GM12878 (cell line): ENCODE measurements around the gene KIFC3. TPM values are rescaled to one million over a fixed set of nuclear protein-coding genes. Genes with fewer than 3 reads are reported as not detected.

Experiments
- BHLHE40 ChIP-seq, 2 experiments: fragments of 450-650 bp in 1 of 2; IDR thresholded peaks; 2 replicates each; pipeline ENCODE4 v1.6.1; 2011 to 2017; ENCODE audit warnings: low read depth in 2 of 2, borderline replicate concordance in 1 of 2, improper control_type of control experiment in 1 of 2, low read length in 1 of 2, mild to moderate bottlenecking in 1 of 2
- CBFB ChIP-seq: IDR thresholded peaks from 2 replicates; pipeline ENCODE4 v1.6.1; 2016; ENCODE audit warnings: antibody characterized with exemption, low read depth
- CBX3 ChIP-seq: fragments of 200-600 bp; sonication (generic); IDR thresholded peaks from 2 replicates; pipeline ENCODE4 v1.6.1; 2016; ENCODE audit warnings: low read depth, borderline replicate concordance
- CHD4 ChIP-seq: fragments of 200-600 bp; sonication (generic); IDR thresholded peaks from 2 replicates; pipeline ENCODE4 v1.6.1; 2016; ENCODE audit warnings: mild to moderate bottlenecking
- EP300 ChIP-seq, 2 experiments: fragments of 150-350 bp in 1 of 2; IDR thresholded peaks; 2 replicates each; pipeline ENCODE4 v1.6.1; 2011 to 2012; ENCODE audit warnings: low read depth in 2 of 2, low read length in 2 of 2, borderline replicate concordance in 1 of 2, improper control_type of control experiment in 1 of 2, inconsistent platforms in 1 of 2; ENCODE audit not compliant: control insufficient read depth in 1 of 2
- ETV6 ChIP-seq, 2 experiments: fragments of 450-650 bp in 1 of 2; IDR thresholded peaks in 1 of 2; conservative IDR thresholded peaks in 1 of 2; 2 replicates each; pipeline ENCODE4 v1.6.1; 2014; ENCODE audit warnings: antibody characterized with exemption in 1 of 2, borderline replicate concordance in 1 of 2, low read depth in 1 of 2, mild to moderate bottlenecking in 1 of 2, moderate library complexity in 1 of 2
- FOS ChIP-seq: IDR thresholded peaks from 3 replicates; pipeline ENCODE4 v1.6.1; 2011; ENCODE audit warnings: borderline replicate concordance; ENCODE audit not compliant: insufficient read length; ENCODE audit errors: extremely low read depth
- FOXK2 ChIP-seq: fragments of 450-650 bp; IDR thresholded peaks from 2 replicates; pipeline ENCODE4 v1.6.1; 2017; ENCODE audit warnings: mild to moderate bottlenecking, moderate library complexity
- GABPA ChIP-seq: IDR thresholded peaks from 2 replicates; pipeline ENCODE4 v1.6.1; 2014; ENCODE audit warnings: antibody characterized with exemption, low read depth, mild to moderate bottlenecking, inconsistent platforms
- GATAD2B ChIP-seq: fragments of 450-650 bp; conservative IDR thresholded peaks from 2 replicates; pipeline ENCODE4 v1.6.1; 2017; ENCODE audit warnings: low read depth, mild to moderate bottlenecking, moderate library complexity
- HCFC1 ChIP-seq: fragments of 150-350 bp; IDR thresholded peaks from 2 replicates; pipeline ENCODE4 v1.6.1; 2014; ENCODE audit warnings: low read length
- HDAC2 ChIP-seq: fragments of 200-600 bp; sonication (generic); IDR thresholded peaks from 2 replicates; pipeline ENCODE4 v1.6.1; 2017
- HDAC6 ChIP-seq: fragments of 200-600 bp; sonication (generic); IDR thresholded peaks from one replicate; pipeline ENCODE4 v1.8.0; 2017; ENCODE audit warnings: antibody characterized with exemption; ENCODE audit not compliant: unreplicated experiment
- MTA2 ChIP-seq: fragments of 450-650 bp; IDR thresholded peaks from 2 replicates; pipeline ENCODE4 v1.6.1; 2016; ENCODE audit warnings: low read depth, mild to moderate bottlenecking, moderate library complexity
- NFYB ChIP-seq: IDR thresholded peaks from 2 replicates; pipeline ENCODE4 v1.6.1; 2011; ENCODE audit warnings: low read depth, mild to moderate bottlenecking, low read length, improper control_type of control experiment, moderate library complexity; ENCODE audit not compliant: insufficient read depth
- NR2F1 ChIP-seq: fragments of 450-650 bp; conservative IDR thresholded peaks from 2 replicates; pipeline ENCODE4 v1.6.1; 2017; ENCODE audit warnings: mild to moderate bottlenecking
- ZNF207 ChIP-seq: fragments of 450-650 bp; IDR thresholded peaks from 2 replicates; pipeline ENCODE4 v1.6.1; 2014; ENCODE audit warnings: antibody characterized with exemption, mild to moderate bottlenecking, borderline replicate concordance
- polyA plus RNA-seq, 11 experiments: library from polyadenylated mRNA; depleted of rRNA in 4 of 11; unstranded in 6 of 11; stranded (reverse) in 5 of 11; fragments of >200 nt; fragmentation: Nextera tagmentation in 4 of 11; fragmentation: Illumina TruSeq in 1 of 11; extraction: Ambion mirVana in 4 of 11; extraction: Trizol in 1 of 11; gene quantifications; 1 replicate in 1 of 11; 2 replicates in 10 of 11; pipeline versions ENCODE4 v1.2.1 to v1.2.3, GENCODE V29; 2011 to 2016; ENCODE audit warnings: inconsistent platforms in 2 of 11, missing spikeins in 2 of 11, low read depth in 1 of 11
- total RNA-seq, 4 experiments: library from RNA; depleted of rRNA in 3 of 4; stranded (reverse); fragments of >200 nt in 3 of 4; fragmentation: Illumina TruSeq in 1 of 4; extraction: Trizol in 1 of 4; gene quantifications; 2 replicates each; pipeline versions ENCODE4 v1.2.1 to v1.2.3, GENCODE V29; 2013 to 2021
- TF ChIP-seq, protein P1 (sequence below): fragments of 450-650 bp; IDR thresholded peaks from 2 replicates; pipeline ENCODE4 v1.6.1; 2016; ENCODE audit warnings: mild to moderate bottlenecking
- TF ChIP-seq, protein P2 (sequence below): fragments of 450-650 bp; IDR thresholded peaks from 2 replicates; pipeline ENCODE4 v1.6.1; 2017; ENCODE audit warnings: mild to moderate bottlenecking, low read depth, inconsistent platforms; ENCODE audit not compliant: poor library complexity, severe bottlenecking
- TF ChIP-seq, protein P3 (sequence below): fragments of 450-650 bp; formaldehyde crosslinking; IDR thresholded peaks from 2 replicates; pipeline ENCODE4 v1.4.0; 2022; ENCODE audit warnings: mild to moderate bottlenecking, moderate library complexity
- TF ChIP-seq, protein P4 (sequence below): fragments of 450-650 bp; IDR thresholded peaks from 2 replicates; pipeline ENCODE4 v1.6.1; 2017; ENCODE audit warnings: low read depth, mild to moderate bottlenecking, moderate library complexity

Gene KIFC3
- total and polyA plus RNA-seq, 10 of the 15 experiments (the other 5 are each of a cell fraction or from before 2014, with no cell fraction given): 0.22 to 1.3 (median 0.26) TPM; not detected in 3

DNA sequence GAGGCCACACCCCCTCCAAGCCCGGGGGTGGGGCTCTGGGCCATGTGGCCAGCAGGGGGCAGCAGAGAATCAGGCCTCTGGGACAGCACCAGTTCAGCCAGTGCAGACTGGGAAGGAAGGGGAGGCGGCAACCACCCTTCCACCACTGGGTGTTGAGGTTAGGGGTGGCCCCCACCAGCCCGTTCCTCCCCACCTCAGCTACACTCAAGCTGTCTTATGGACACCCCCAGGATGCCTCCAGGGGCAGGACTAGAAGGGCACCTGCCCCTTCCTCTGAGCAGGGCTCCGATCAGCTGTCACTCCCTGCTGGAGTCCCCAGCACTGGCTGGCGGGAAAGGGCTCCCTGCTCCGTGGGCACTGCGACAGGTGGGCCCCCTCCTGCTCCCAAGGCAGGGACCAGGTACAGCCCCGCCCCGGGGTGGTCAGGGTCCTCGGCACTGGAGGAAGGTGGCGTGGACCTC lies 44.9 kb downstream of the KIFC3 start (continued):
- TF ChIP-seq BHLHE40 (IDR thresholded peaks at IDR 0.05; ENCODE audit: borderline replicate concordance in 1 of 2, low read depth in 2 of 2, low read length in 1 of 2) (peak; percentile 16 to 29; a peak in 1 of 4 replicates), ETV6 (conservative IDR thresholded peaks at IDR 0.05 in 1 of 2, IDR thresholded peaks at IDR 0.05 in 1 of 2; ENCODE audit: borderline replicate concordance in 1 of 2, low read depth in 1 of 2) (no peak), CHD4 (no peak), MTA2 (no peak), CBX3 (no peak), HDAC2 (no peak), NR2F1 (no peak), HCFC1 (no peak; the same call in 1 of the 2 replicates), EP300 (IDR thresholded peaks at IDR 0.05; ENCODE audit: borderline replicate concordance in 1 of 2, control insufficient read depth in 1 of 2, low read depth in 2 of 2, low read length in 2 of 2) (no peak), CBFB (no peak), GABPA (no peak), FOS (no peak), GATAD2B (no peak), NFYB (no peak), HDAC6 (no peak), ZNF207 (no peak), FOXK2 (no peak)
- TF ChIP-seq, protein P1, sequence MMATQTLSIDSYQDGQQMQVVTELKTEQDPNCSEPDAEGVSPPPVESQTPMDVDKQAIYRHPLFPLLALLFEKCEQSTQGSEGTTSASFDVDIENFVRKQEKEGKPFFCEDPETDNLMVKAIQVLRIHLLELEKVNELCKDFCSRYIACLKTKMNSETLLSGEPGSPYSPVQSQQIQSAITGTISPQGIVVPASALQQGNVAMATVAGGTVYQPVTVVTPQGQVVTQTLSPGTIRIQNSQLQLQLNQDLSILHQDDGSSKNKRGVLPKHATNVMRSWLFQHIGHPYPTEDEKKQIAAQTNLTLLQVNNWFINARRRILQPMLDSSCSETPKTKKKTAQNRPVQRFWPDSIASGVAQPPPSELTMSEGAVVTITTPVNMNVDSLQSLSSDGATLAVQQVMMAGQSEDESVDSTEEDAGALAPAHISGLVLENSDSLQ: no peak
- TF ChIP-seq, protein P2, sequence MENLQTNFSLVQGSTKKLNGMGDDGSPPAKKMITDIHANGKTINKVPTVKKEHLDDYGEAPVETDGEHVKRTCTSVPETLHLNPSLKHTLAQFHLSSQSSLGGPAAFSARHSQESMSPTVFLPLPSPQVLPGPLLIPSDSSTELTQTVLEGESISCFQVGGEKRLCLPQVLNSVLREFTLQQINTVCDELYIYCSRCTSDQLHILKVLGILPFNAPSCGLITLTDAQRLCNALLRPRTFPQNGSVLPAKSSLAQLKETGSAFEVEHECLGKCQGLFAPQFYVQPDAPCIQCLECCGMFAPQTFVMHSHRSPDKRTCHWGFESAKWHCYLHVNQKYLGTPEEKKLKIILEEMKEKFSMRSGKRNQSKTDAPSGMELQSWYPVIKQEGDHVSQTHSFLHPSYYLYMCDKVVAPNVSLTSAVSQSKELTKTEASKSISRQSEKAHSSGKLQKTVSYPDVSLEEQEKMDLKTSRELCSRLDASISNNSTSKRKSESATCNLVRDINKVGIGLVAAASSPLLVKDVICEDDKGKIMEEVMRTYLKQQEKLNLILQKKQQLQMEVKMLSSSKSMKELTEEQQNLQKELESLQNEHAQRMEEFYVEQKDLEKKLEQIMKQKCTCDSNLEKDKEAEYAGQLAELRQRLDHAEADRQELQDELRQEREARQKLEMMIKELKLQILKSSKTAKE: no peak
- TF ChIP-seq, protein P3, sequence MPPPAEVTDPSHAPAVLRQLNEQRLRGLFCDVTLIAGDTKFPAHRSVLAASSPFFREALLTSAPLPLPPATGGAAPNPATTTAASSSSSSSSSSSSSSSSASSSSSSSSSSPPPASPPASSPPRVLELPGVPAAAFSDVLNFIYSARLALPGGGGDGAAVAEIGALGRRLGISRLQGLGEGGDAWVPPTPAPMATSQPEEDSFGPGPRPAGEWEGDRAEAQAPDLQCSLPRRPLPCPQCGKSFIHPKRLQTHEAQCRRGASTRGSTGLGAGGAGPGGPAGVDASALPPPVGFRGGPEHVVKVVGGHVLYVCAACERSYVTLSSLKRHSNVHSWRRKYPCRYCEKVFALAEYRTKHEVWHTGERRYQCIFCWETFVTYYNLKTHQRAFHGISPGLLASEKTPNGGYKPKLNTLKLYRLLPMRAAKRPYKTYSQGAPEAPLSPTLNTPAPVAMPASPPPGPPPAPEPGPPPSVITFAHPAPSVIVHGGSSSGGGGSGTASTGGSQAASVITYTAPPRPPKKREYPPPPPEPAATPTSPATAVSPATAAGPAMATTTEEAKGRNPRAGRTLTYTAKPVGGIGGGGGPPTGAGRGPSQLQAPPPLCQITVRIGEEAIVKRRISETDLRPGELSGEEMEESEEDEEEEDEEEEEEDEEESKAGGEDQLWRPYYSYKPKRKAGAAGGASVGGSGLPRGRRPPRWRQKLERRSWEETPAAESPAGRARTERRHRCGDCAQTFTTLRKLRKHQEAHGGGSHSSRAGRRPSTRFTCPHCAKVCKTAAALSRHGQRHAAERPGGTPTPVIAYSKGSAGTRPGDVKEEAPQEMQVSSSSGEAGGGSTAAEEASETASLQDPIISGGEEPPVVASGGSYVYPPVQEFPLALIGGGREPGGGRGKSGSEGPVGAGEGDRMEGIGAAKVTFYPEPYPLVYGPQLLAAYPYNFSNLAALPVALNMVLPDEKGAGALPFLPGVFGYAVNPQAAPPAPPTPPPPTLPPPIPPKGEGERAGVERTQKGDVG: no peak
- TF ChIP-seq, protein P4, sequence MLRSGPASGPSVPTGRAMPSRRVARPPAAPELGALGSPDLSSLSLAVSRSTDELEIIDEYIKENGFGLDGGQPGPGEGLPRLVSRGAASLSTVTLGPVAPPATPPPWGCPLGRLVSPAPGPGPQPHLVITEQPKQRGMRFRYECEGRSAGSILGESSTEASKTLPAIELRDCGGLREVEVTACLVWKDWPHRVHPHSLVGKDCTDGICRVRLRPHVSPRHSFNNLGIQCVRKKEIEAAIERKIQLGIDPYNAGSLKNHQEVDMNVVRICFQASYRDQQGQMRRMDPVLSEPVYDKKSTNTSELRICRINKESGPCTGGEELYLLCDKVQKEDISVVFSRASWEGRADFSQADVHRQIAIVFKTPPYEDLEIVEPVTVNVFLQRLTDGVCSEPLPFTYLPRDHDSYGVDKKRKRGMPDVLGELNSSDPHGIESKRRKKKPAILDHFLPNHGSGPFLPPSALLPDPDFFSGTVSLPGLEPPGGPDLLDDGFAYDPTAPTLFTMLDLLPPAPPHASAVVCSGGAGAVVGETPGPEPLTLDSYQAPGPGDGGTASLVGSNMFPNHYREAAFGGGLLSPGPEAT: no peak
